Activated CD8-positive, alpha-beta T cell treated with anti-CD3 and anti-CD28 coated beads, Interleukin-2, amount 10 ng/mL, durations not matched to agents 7 days and 5 days (primary cell): Measurements from ENCODE around the gene MT1F. TPM values are rescaled to one million over a fixed set of nuclear protein-coding genes. Genes with fewer than 3 reads are reported as not detected.
A peak's percentile ranks its signal among the peaks of the same experiment; 100 is the strongest.

Source experiments
- ATAC-seq: fragments of 150-1000 bp; cut with Tn5 transposase; one replicate; pipeline ENCODE4 v1.10.0; 2021; ENCODE audit warnings: moderate library complexity
- CTCF ChIA-PET: fragments of 350-600 bp; sonication (Branson Sonifier 250); formaldehyde crosslinking; loops from one replicate; lab custom pipeline; 2021; ENCODE audit warnings: antibody characterized with exemption; lab: Charles Lee
- POLR2A ChIA-PET: fragments of 350-600 bp; sonication (Branson Sonifier 250); formaldehyde crosslinking; loops from one replicate; lab custom pipeline; 2021; ENCODE audit warnings: antibody characterized with exemption; lab: Charles Lee
- DNase-seq: peaks from one replicate; pipeline ENCODE4 v3.0.0-alpha.2; 2020
- H3K27ac Mint-ChIP-seq: one replicate; pipeline ENCODE4 v1.8.0; 2021; ENCODE audit warnings: mild to moderate bottlenecking, mixed read lengths
- H3K27me3 Mint-ChIP-seq: one replicate; pipeline ENCODE4 v1.8.0; 2021; ENCODE audit warnings: low read depth, mixed read lengths
- H3K36me3 Mint-ChIP-seq: one replicate; pipeline ENCODE4 v1.8.0; 2021; ENCODE audit warnings: low read depth, mixed read lengths
- H3K4me1 Mint-ChIP-seq: one replicate; pipeline ENCODE4 v1.8.0; 2021; ENCODE audit warnings: low read depth, mixed read lengths
- H3K4me3 Mint-ChIP-seq: one replicate; pipeline ENCODE4 v1.8.0; 2021; ENCODE audit warnings: mild to moderate bottlenecking, mixed read lengths
- H3K9me3 Mint-ChIP-seq: one replicate; pipeline ENCODE4 v1.8.0; 2022; ENCODE audit warnings: mixed read lengths; ENCODE audit not compliant: insufficient read depth
- total RNA-seq, 2 experiments: library from RNA; stranded (reverse); gene quantifications; one replicate each; pipeline ENCODE4 v1.2.3, GENCODE V29; 2021

The MT1F gene
- total RNA-seq: 10 to 100 TPM; 25.8 to 28.0 TPM

GRCh38 chr16:56657555-56658326 lies at the start of gene MT1F:
Gene MT1F (plus strand): TSS chr16:56657959. CDS start chr16:56658059, 100 bp downstream.
- Mint-ChIP-seq H3K27ac (peak within 1 kb of the TSS; percentile 88), H3K4me3 (peak within 1 kb of the TSS; percentile 97), H3K27me3 (peaks cover 15% of the 10 kb centered on the region), H3K9me3 (no peaks in the 10 kb centered on the region), H3K36me3 (peaks cover 4% of the 10 kb centered on the region), H3K4me1 (peaks cover 28% of the 10 kb centered on the region)
- DNase-seq: peak; percentile 81
- ATAC-seq: peak; percentile 88
- ChIA-PET CTCF (no interaction called here), POLR2A (interaction anchor here (0.6 to 2.0 kb wide), 7 partner anchors 12 to 661 kb away, joined by 3 to 11 read pairs (median 4); partner anchors contain the start of genes MT1E, MT1H, MT1X and MT2A)

GRCh38 chr16:56608043-56608875 lies 49.5 kb upstream of the MT1F start, which contains the start of gene MT2A:
Gene MT2A (plus strand): TSS chr16:56608584. CDS start chr16:56608656, 72 bp downstream.
- peak; percentile 94 for DNase-seq
- peaks cover 43% of the 10 kb centered on the region for H3K4me1 Mint-ChIP-seq
- peak; percentile 90 for ATAC-seq
- no peaks in the 10 kb centered on the region for H3K9me3 Mint-ChIP-seq
- no peaks in the 10 kb centered on the region for H3K27me3 Mint-ChIP-seq
- CTCF ChIA-PET: interaction anchor here (0.8 to 2.3 kb wide), 8 partner anchors 10 to 356 kb away, joined by 3 to 11 read pairs (median 4); partner anchors contain the start of gene MT1G
- peak within 1 kb of the TSS; percentile 87 for H3K27ac Mint-ChIP-seq
- H3K36me3 Mint-ChIP-seq: peaks cover 7% of the 10 kb centered on the region
- H3K4me3 Mint-ChIP-seq: peak within 1 kb of the TSS; percentile 93
- POLR2A ChIA-PET: interaction anchor here (0.9 to 6.1 kb wide), 7 partner anchors 10 to 100 kb away, joined by 3 to 56 read pairs (median 4); partner anchors contain the start of genes MT1E, MT1F and MT1X

- Mint-ChIP-seq H3K9me3 (no peaks in the 10 kb centered on the region), H3K27ac (peak overlapping the region; percentile 85), H3K4me1 (peaks cover 43% of the 10 kb centered on the region), H3K36me3 (peaks cover 7% of the 10 kb centered on the region), H3K27me3 (no peaks in the 10 kb centered on the region), H3K4me3 (peak overlapping the region; percentile 93)
- DNase-seq (peak; percentile 32), ATAC-seq (peak; percentile 4)
- ChIA-PET POLR2A (interaction anchor here (1.0 to 6.1 kb wide), 8 partner anchors 9 to 381 kb away, joined by 4 to 56 read pairs (median 4); partner anchors contain the start of genes MT1E, MT1F, MT1G and MT1X), CTCF (interaction anchor here (0.6 to 4.0 kb wide), 10 partner anchors 9 to 355 kb away, joined by 3 to 14 read pairs (median 4); partner anchors contain the start of genes MT1E and MT1G)
These were observed 48.8 kb upstream of the MT1F start for GRCh38 chr16:56608876-56609462.

GRCh38 chr16:56609463-56609921 lies 48.3 kb upstream of the MT1F start:
- CTCF ChIA-PET: interaction anchor here (0.6 to 4.0 kb wide), 5 partner anchors 9 to 92 kb away, joined by 3 to 14 read pairs (median 6); partner anchors contain the start of gene MT1E
- no peaks in the 10 kb centered on the region for H3K9me3 Mint-ChIP-seq
- POLR2A ChIA-PET: interaction anchor here (1.0 to 6.1 kb wide), 6 partner anchors 9 to 380 kb away, joined by 4 to 56 read pairs (median 9); partner anchors contain the start of genes MT1E, MT1F, MT1G and MT1X
- peaks cover 7% of the 10 kb centered on the region for H3K36me3 Mint-ChIP-seq
- peaks cover 48% of the 10 kb centered on the region for H3K4me1 Mint-ChIP-seq
- no peaks in the 10 kb centered on the region for H3K27me3 Mint-ChIP-seq
- peak overlapping the region; percentile 93 for H3K4me3 Mint-ChIP-seq
- ATAC-seq: peak; percentile 57
- peak overlapping the region; percentile 85 for H3K27ac Mint-ChIP-seq
- peak; percentile 86 for DNase-seq

- Mint-ChIP-seq H3K4me3 (peak overlapping the region; percentile 93), H3K9me3 (no peaks in the 10 kb centered on the region), H3K36me3 (peaks cover 7% of the 10 kb centered on the region), H3K4me1 (peaks cover 54% of the 10 kb centered on the region), H3K27ac (peak overlapping the region; percentile 85), H3K27me3 (no peaks in the 10 kb centered on the region)
- ChIA-PET POLR2A (interaction anchor here (1.0 to 6.1 kb wide), 6 partner anchors 9 to 379 kb away, joined by 3 to 56 read pairs (median 6); partner anchors contain the start of genes MT1E, MT1G, MT1X and NLRC5), CTCF (interaction anchor here (1.8 to 4.0 kb wide), 4 partner anchors 10 to 92 kb away, joined by 5 to 14 read pairs (median 11); partner anchors contain the start of gene MT1E)
- DNase-seq: peak; percentile 65
- peak; percentile 11 for ATAC-seq
These were observed 47.6 kb upstream of the MT1F start for GRCh38 chr16:56610017-56610608.

- H3K36me3 Mint-ChIP-seq: peaks cover 7% of the 10 kb centered on the region
- no peaks in the 10 kb centered on the region for H3K9me3 Mint-ChIP-seq
- CTCF ChIA-PET: interaction anchor here (1.7 to 4.0 kb wide), 5 partner anchors 10 to 91 kb away, joined by 5 to 14 read pairs (median 7); partner anchors contain the start of gene MT1E
- H3K4me1 Mint-ChIP-seq: peaks cover 60% of the 10 kb centered on the region
- ATAC-seq (no peak), DNase-seq (peak; percentile 59)
- no peaks in the 10 kb centered on the region for H3K27me3 Mint-ChIP-seq
- H3K4me3 Mint-ChIP-seq: peak overlapping the region; percentile 93
- POLR2A ChIA-PET: interaction anchor here (1.0 to 6.1 kb wide), 5 partner anchors 10 to 320 kb away, joined by 3 to 56 read pairs (median 5); partner anchors contain the start of genes MT1E, MT1F and MT1X
- H3K27ac Mint-ChIP-seq: peak overlapping the region; percentile 85
These were observed 47.1 kb upstream of the MT1F start for GRCh38 chr16:56610609-56611111.

GRCh38 chr16:56611281-56611833 lies 46.4 kb upstream of the MT1F start:
- Mint-ChIP-seq H3K27me3 (no peaks in the 10 kb centered on the region), H3K9me3 (no peaks in the 10 kb centered on the region), H3K4me1 (peaks cover 59% of the 10 kb centered on the region), H3K4me3 (peak overlapping the region; percentile 93), H3K27ac (peak overlapping the region; percentile 85), H3K36me3 (peaks cover 7% of the 10 kb centered on the region)
- ATAC-seq: no peak
- ChIA-PET POLR2A (interaction anchor here (1.0 to 6.1 kb wide), 5 partner anchors 10 to 320 kb away, joined by 3 to 56 read pairs (median 5); partner anchors contain the start of genes MT1E, MT1F and MT1X), CTCF (interaction anchor here (0.8 to 4.0 kb wide), 4 partner anchors 13 to 91 kb away, joined by 3 to 14 read pairs (median 10); partner anchors contain the start of gene MT1E)
- DNase-seq: no peak

- Mint-ChIP-seq H3K36me3 (peaks cover 7% of the 10 kb centered on the region), H3K27me3 (peaks cover 6% of the 10 kb centered on the region), H3K4me1 (peaks cover 61% of the 10 kb centered on the region), H3K9me3 (no peaks in the 10 kb centered on the region), H3K27ac (no peak overlapping the region), H3K4me3 (no peak overlapping the region)
- no peak for DNase-seq
- POLR2A ChIA-PET: interaction anchor here (1.2 to 6.1 kb wide), 2 partner anchors 11 to 62 kb away, joined by 3 to 56 read pairs; partner anchors contain the start of gene MT1E
- ATAC-seq: no peak
- CTCF ChIA-PET: interaction anchor here (0.7 to 3.4 kb wide), 4 partner anchors 10 to 88 kb away, joined by 3 to 12 read pairs (median 4); no protein-coding TSS in a partner anchor
These were observed 44.1 kb upstream of the MT1F start for GRCh38 chr16:56613706-56614105.

- ATAC-seq: no peak
- DNase-seq: no peak
- H3K27me3 Mint-ChIP-seq: peaks cover 10% of the 10 kb centered on the region
- no peaks in the 10 kb centered on the region for H3K36me3 Mint-ChIP-seq
- H3K9me3 Mint-ChIP-seq: no peaks in the 10 kb centered on the region
- no peak overlapping the region for H3K4me3 Mint-ChIP-seq
- ChIA-PET CTCF (no interaction called here), POLR2A (interaction anchor here (1.0 to 1.2 kb wide), 2 partner anchors 23 to 61 kb away, joined by 3 read pairs; no protein-coding TSS in a partner anchor)
- peak overlapping the region; percentile 7 for H3K27ac Mint-ChIP-seq
- peaks cover 63% of the 10 kb centered on the region for H3K4me1 Mint-ChIP-seq
These were observed 43.2 kb upstream of the MT1F start for GRCh38 chr16:56614549-56614991.
